NCI-H2107 treated with DMSO at 0.1 percent for 48 hours (cell line): ENCODE results near the gene MAST4.
A peak's percentile ranks its signal among the peaks of the same experiment; 100 is the strongest.
"Not testable (repeated sequence)": the region's sequence is repeated elsewhere in the genome, so short reads cannot be mapped to it uniquely, and the experiment has no call there.

Source experiments
- DNase-seq: peaks from one replicate; lab custom pipeline; 2025; ENCODE audit not compliant: unreplicated experiment; lab: John Stamatoyannopoulos, UW

Gene MAST4

GRCh38 chr5:66741394-66741793, 145.2 kb downstream of the MAST4 start:
- DNase-seq, result no peak

- DNase-seq, result no peak
Measured at GRCh38 chr5:66742083-66742895, 146.1 kb downstream of the MAST4 start.

- no peak for DNase-seq
Measured at GRCh38 chr5:66742896-66743247, 146.7 kb downstream of the MAST4 start.

GRCh38 chr5:66743344-66743743, 147.2 kb downstream of the MAST4 start:
- no peak for DNase-seq

GRCh38 chr5:66744040-66744439, 147.8 kb downstream of the MAST4 start:
- no peak for DNase-seq

- DNase-seq, result no peak
Measured at GRCh38 chr5:66745297-66745696, 149.1 kb downstream of the MAST4 start.

GRCh38 chr5:66747607-66748006, 151.4 kb downstream of the MAST4 start:
- no peak for DNase-seq

- not testable (repeated sequence) for DNase-seq
Measured at GRCh38 chr5:66752668-66753067, 156.5 kb downstream of the MAST4 start.

GRCh38 chr5:66757219-66757833, 161.1 kb downstream of the MAST4 start:
- DNase-seq, result peak; percentile 9

- DNase-seq, result peak; percentile 3
Measured at GRCh38 chr5:66757834-66758371, 161.7 kb downstream of the MAST4 start.

GRCh38 chr5:66769030-66769733, 173.0 kb downstream of the MAST4 start:
- DNase-seq, result no peak

GRCh38 chr5:66769839-66770617, 173.8 kb downstream of the MAST4 start:
- DNase-seq, result peak; percentile 12

- DNase-seq, result no peak
Measured at GRCh38 chr5:66777868-66778267, 181.7 kb downstream of the MAST4 start.

GRCh38 chr5:66779528-66779927, 183.3 kb downstream of the MAST4 start:
- DNase-seq, result no peak

GRCh38 chr5:66788556-66788955, 192.4 kb downstream of the MAST4 start:
- no peak for DNase-seq

- no peak for DNase-seq
Measured at GRCh38 chr5:66789434-66789833, 193.2 kb downstream of the MAST4 start.

- DNase-seq, result no peak
Measured at GRCh38 chr5:66793049-66793448, 196.9 kb downstream of the MAST4 start.

- DNase-seq, result no peak
Measured at GRCh38 chr5:66795682-66796081, 199.5 kb downstream of the MAST4 start.

GRCh38 chr5:66796305-66797292, 200.4 kb downstream of the MAST4 start:
- no peak for DNase-seq

GRCh38 chr5:66802941-66803340, 206.7 kb downstream of the MAST4 start:
- DNase-seq, result no peak
